ENCODE results near the gene ZFPM1. TPM values are rescaled to one million over a fixed set of nuclear protein-coding genes. Genes with fewer than 3 reads are reported as not detected.

Gene ZFPM1
- total RNA-seq, 1 donor from 2014 or later = 11.1 TPM

DNA sequence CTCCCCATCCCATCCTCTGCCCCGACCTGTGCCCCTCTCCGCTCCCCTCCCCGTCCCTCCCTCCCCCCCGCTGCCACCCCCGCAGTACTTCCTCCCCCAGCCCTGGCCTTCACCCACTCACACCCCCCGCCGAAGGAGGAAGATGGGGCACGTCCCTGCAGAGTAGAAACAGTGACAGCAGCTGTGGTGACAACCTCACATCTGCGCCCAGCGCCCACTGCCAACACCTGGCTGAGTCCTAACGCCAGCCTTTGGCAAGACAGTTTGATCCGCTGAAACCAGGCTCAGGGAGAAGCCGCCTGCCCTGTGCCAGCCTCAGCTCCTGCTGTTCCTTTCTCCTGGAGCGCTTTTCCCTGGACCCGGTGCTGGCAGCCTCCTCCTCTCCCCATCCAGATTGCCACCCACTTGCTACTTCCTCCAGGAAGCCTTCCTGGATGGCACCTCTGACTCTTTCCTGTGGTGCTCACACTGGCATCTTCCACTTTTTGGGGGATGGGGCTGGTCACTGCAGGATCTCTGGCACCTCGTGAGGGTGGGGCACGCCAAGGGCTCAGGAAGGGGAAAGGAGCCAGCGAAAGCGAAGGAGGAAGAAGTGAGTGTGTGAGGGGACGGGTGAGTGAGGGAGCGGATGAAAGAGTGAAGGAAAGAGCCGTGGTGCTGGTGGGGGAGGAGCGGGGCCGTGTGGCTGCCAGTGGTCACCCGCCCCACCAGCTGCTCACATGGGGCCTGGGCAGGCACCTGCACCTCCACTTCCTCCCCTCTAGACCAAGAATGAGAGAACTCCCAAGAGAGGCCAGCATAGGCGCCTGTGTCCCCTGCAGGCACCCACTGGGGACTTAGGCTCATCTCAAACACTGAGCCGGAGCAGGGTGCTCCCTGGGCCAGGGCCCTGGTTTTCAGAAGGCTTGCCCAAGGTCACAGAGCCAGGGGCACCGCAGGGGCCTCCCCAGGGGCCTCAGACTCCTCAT lies 27.0 kb downstream of the ZFPM1 start:
- no peak for DNase-seq (ENCODE audit: low read depth, low spot score)
- Mint-ChIP-seq H3K4me1 (peaks cover 13% of the 10 kb centered on the region), H3K4me3 (no peak overlapping the region), H3K27me3 (ENCODE audit: low read depth) (no peaks in the 10 kb centered on the region), H3K27ac (ENCODE audit: unreplicated experiment) (no peak overlapping the region), H3K36me3 (ENCODE audit: low read depth) (no peaks in the 10 kb centered on the region), H3K9me3 (no peaks in the 10 kb centered on the region)
- no peak for TF ChIP-seq CTCF (conservative IDR thresholded peaks at IDR 0.05)

- Mint-ChIP-seq H3K9me3 (no peaks in the 10 kb centered on the region), H3K4me1 (peaks cover 13% of the 10 kb centered on the region), H3K27me3 (ENCODE audit: low read depth) (no peaks in the 10 kb centered on the region), H3K4me3 (no peak overlapping the region), H3K27ac (ENCODE audit: unreplicated experiment) (no peak overlapping the region), H3K36me3 (ENCODE audit: low read depth) (no peaks in the 10 kb centered on the region)
- no peak for DNase-seq (ENCODE audit: low read depth, low spot score)
- no peak for TF ChIP-seq CTCF (conservative IDR thresholded peaks at IDR 0.05)
Measured at GRCh38 chr16:88480829-88481228, 27.7 kb downstream of the ZFPM1 start.

DNA sequence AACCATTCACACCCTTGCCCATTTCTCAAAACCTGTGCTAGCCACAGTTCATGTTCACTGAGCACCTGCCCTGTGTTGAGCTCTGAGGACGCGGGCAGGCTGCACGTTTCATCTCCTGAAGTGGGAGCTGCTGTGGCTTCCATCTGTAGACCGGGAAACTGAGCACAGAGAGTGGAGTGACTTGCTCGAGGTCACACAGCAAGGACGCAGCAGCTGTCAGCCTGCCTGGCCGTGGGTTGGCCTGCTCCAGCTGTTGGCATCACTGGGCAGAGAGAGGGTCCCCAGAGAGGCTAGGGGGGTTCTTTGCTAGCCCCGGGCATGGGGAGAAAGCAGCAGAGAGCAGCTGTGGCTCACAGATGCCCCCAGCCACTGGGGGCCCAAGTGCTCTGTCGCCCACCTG lies 28.8 kb downstream of the ZFPM1 start:
- no peaks in the 10 kb centered on the region for H3K9me3 Mint-ChIP-seq
- peak overlapping the region; percentile 57 for H3K27ac Mint-ChIP-seq (ENCODE audit: unreplicated experiment)
- H3K27me3 Mint-ChIP-seq (ENCODE audit: low read depth) = no peaks in the 10 kb centered on the region
- no peaks in the 10 kb centered on the region for H3K36me3 Mint-ChIP-seq (ENCODE audit: low read depth)
- H3K4me3 Mint-ChIP-seq = no peak overlapping the region
- no peak for TF ChIP-seq CTCF (conservative IDR thresholded peaks at IDR 0.05)
- DNase-seq (ENCODE audit: low read depth, low spot score) = no peak
- H3K4me1 Mint-ChIP-seq = peaks cover 13% of the 10 kb centered on the region

GRCh38 chr16:88482630-88483391 lies 29.7 kb downstream of the ZFPM1 start:
- Mint-ChIP-seq H3K4me3 (no peak overlapping the region), H3K27me3 (ENCODE audit: low read depth) (no peaks in the 10 kb centered on the region), H3K9me3 (no peaks in the 10 kb centered on the region), H3K4me1 (peaks cover 8% of the 10 kb centered on the region), H3K36me3 (ENCODE audit: low read depth) (no peaks in the 10 kb centered on the region), H3K27ac (ENCODE audit: unreplicated experiment) (no peak overlapping the region)
- no peak for DNase-seq (ENCODE audit: low read depth, low spot score)
- no peak for TF ChIP-seq CTCF (conservative IDR thresholded peaks at IDR 0.05)

- no peak for DNase-seq (ENCODE audit: low read depth, low spot score)
- Mint-ChIP-seq H3K4me3 (no peak overlapping the region), H3K4me1 (peaks cover 8% of the 10 kb centered on the region), H3K9me3 (no peaks in the 10 kb centered on the region), H3K27ac (ENCODE audit: unreplicated experiment) (no peak overlapping the region), H3K27me3 (ENCODE audit: low read depth) (no peaks in the 10 kb centered on the region), H3K36me3 (ENCODE audit: low read depth) (no peaks in the 10 kb centered on the region)
- no peak for TF ChIP-seq CTCF (conservative IDR thresholded peaks at IDR 0.05)
Measured at GRCh38 chr16:88483392-88483641, 30.2 kb downstream of the ZFPM1 start.

Measured in neural crest cell (in vitro differentiated cells).